Measurements from ENCODE around the gene CA4. TPM values are rescaled to one million over a fixed set of nuclear protein-coding genes. Genes with fewer than 3 reads are reported as not detected.
"Not testable (repeated sequence)": the region's sequence is repeated elsewhere in the genome, so short reads cannot be mapped to it uniquely, and the experiment has no call there.

CA4 gene
- total RNA-seq, 1 experiment from 2014 or later, result 1.9 TPM

DNA sequence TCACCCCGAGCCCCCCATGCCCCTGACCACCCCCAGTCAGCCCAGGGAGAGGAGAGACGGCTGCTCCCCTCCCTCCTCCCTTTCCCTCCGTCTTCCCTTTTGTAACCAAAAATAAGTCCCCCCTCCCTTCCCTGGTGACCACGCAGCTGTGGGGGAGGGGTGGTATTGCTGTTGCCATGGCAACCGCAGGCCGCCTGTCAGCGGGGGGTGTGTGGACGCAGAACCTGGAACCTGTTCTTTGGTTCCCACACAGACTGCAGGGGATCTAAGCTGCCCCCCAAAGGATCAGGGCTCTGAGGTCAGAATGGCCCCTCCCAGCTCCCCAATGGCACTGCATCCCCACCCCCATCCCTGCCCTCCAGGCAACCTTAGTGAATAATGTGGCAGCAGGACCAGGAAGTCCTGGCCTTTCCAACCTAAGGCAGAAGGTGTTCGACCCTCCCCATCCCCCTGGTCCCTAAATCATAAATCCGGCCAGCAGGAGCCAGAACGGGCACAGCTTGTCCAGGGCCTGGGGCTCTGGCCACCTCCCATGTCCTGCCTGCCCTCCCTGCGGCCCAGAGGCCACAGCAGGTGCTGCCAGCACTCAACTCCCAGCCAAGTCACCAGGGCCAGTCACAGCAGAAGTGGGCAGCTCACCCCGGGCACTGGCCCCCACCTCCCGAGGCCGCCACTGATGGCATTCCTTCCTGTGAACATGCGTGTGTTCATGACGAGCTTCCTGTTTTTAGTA, 12.0 kb downstream of the CA4 start:
- H3K27me3 ChIP-seq, result no peaks in the 10 kb centered on the region
- H3K9me3 ChIP-seq, result no peaks in the 10 kb centered on the region
- no peak for DNase-seq
- H3K36me3 ChIP-seq, result no peaks in the 10 kb centered on the region
- no peak overlapping the region for H3K4me3 ChIP-seq

DNA sequence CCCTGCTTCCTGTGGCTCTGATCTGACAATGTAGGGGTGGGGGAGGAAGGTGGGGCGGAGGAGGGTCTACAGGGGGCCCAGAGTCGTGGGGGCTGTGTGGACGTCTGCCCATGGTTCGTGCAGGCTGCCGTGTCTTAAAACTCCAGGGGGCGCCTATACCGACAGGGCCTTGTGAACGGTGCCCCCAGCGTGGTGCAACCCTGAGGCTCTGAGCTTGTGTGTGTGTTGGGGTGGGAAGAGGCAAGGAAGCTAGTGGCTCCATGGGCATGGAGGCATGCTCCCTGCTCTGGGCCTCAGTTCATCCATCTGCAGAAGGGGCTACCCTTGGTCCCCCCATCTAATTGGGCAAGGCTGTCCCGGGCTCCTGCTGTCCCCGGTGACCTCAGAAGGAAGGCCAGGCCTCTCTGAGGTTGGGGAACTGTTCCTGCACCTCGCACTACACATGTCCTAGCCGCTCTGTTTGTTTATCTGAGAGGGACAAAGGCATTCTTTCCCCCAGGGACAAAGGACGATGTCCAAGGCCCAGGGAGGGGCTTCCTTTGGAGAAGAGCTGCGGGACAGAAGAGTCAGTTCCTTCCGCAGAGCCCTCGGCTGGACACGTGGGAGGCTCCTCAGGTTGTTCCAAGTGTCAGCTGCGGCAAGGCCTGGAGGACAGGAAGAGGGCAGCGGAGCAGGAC, 13.5 kb downstream of the CA4 start:
- DNase-seq, result no peak
- H3K36me3 ChIP-seq, result no peaks in the 10 kb centered on the region
- no peaks in the 10 kb centered on the region for H3K9me3 ChIP-seq
- H3K27me3 ChIP-seq, result no peaks in the 10 kb centered on the region
- H3K4me3 ChIP-seq, result no peak overlapping the region

DNA sequence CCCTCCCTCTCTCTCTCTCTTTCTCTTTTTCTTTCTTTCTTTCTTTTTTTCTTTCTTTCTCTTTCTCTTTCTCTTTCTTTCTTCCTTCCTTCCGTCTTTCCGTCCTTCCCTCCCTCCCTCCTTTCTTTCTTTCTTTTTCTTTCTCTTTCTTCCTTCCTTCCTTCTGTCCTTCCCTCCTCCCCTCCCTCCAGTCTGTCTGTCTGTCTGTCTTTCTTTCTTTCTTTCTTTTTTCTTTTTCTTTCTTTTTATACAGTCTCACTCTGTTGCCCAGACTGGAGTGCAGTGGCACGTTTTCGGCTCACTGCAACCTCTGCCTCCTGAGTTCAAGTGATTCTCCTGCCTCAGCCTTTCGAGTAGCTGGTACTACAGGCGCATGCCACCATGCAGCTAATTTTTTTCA, 14.4 kb downstream of the CA4 start:
- Histone ChIP-seq H3K9me3 (no peaks in the 10 kb centered on the region), H3K4me3 (no peak overlapping the region), H3K27me3 (no peaks in the 10 kb centered on the region), H3K36me3 (no peaks in the 10 kb centered on the region)
- no peak for DNase-seq

DNA sequence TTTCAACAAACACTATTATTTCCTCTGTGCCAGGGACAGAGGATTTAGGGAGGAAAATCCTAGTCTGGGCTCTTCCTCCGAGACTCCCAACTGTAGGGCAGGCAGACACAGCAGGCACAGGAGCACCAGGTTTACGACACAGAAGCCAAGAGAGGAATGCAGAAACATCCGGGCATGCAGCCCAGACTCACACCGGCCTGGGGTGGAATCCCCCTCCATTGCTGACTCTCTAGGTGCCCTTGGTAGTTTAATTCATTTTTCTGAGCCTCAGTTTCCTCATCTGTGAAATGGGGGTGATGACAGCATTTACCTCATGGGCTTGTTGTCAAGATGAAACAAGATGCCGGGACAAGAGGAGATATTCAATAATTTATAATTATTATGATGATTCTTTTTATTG, 14.9 kb downstream of the CA4 start:
- Histone ChIP-seq H3K9me3 (no peaks in the 10 kb centered on the region), H3K4me3 (no peak overlapping the region), H3K36me3 (no peaks in the 10 kb centered on the region), H3K27me3 (no peaks in the 10 kb centered on the region)
- no peak for DNase-seq

DNA sequence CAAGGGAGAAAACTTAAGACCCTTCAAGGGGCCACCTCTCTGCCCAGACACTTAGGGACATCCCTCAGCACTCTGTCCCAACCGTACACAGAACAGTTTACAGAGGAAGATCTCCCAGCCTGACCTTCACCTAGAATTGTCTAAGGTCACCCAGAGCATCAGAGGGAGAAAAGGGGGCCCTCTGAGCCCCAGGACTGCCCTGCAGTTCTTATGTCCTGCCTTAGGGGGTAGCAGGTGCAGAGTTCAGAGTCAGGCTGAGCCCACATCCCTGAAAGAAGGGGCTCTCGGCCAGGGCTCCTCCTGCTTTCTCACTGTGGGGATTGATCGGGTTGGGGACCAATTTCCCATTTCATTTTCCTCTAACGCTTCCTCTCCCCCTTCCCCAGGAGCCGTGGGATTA, 15.4 kb downstream of the CA4 start:
- no peak overlapping the region for H3K4me3 ChIP-seq
- H3K27me3 ChIP-seq, result no peaks in the 10 kb centered on the region
- no peaks in the 10 kb centered on the region for H3K9me3 ChIP-seq
- no peaks in the 10 kb centered on the region for H3K36me3 ChIP-seq
- no peak for DNase-seq

DNA sequence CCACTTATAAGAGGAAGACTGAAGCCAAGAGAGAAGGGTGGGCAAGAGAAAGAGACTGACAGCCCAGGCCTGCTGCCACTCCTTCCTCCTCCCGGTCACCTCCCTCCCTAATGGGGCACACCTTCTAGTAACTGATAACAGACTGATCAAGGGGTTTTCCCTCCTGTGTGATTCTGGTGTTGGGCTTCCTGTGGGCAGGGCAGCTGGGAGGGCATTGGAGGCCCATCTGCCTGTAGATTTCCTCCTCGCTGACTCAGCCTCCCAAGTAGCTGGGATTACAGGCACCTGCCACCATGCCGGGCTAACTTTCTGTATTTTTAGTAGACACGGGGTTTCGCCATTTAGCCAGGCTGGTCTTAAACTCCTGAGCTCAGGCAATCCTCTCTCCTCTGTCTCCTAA, 16.2 kb downstream of the CA4 start:
- Histone ChIP-seq H3K9me3 (no peaks in the 10 kb centered on the region), H3K4me3 (no peak overlapping the region), H3K27me3 (no peaks in the 10 kb centered on the region), H3K36me3 (no peaks in the 10 kb centered on the region)
- DNase-seq, result no peak

DNA sequence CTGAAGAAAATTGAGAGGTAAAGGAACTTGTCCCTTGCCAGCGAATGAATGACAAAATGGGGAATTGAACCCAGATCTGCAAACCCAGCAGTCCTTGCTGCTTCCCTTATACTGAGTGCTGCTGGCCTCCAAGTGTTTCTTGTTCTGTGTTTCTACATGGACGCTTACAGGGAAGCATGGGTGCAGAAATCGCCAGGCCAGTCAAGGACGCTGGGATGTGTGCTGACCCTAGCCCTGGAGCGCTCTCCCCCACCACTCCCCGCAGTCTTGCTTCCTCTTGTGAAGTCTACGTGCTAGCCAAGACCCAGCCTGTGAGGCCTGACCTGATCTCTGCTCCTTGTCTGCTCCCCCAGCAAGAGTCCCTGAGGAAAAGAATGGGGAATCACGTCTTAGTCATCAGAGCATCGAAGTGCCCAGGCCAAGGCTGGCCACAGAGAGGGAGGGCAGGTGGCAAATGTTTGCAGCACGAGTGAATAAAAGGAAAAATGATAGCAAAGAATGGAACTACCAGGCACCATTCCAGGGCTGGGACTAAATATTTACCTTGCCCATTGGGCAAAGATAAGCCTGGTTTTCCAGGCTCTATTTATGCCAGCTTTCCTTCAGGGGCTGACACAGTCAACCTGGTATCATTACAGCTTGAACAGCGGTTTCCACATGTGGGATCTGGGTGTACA, 17.4 kb downstream of the CA4 start:
- peak; percentile 64 for DNase-seq
- H3K9me3 ChIP-seq, result no peaks in the 10 kb centered on the region
- H3K36me3 ChIP-seq, result no peaks in the 10 kb centered on the region
- H3K4me3 ChIP-seq, result no peak overlapping the region
- no peaks in the 10 kb centered on the region for H3K27me3 ChIP-seq

DNA sequence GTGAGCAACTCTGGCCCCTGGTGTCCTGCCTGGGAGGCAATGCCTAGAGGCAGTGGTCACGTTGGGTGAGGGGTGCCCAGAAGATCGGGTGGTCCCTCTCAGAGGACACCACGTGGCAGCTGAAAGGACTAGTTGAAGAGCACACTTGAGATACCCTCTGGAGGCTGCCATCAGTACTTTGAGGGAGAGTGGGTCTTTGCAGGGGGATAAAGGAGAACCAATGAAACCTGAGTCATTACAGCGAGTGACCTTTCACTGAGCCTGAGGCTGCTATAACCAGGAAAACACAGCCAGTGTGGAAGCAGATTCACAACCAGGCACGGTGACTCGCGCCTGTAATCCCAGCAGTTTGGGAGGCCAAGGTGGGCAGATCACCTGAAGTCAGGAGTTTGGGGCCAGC, 18.9 kb downstream of the CA4 start:
- H3K4me3 ChIP-seq, result no peak overlapping the region
- no peaks in the 10 kb centered on the region for H3K36me3 ChIP-seq
- H3K27me3 ChIP-seq, result no peaks in the 10 kb centered on the region
- H3K9me3 ChIP-seq, result no peaks in the 10 kb centered on the region
- no peak for DNase-seq

DNA sequence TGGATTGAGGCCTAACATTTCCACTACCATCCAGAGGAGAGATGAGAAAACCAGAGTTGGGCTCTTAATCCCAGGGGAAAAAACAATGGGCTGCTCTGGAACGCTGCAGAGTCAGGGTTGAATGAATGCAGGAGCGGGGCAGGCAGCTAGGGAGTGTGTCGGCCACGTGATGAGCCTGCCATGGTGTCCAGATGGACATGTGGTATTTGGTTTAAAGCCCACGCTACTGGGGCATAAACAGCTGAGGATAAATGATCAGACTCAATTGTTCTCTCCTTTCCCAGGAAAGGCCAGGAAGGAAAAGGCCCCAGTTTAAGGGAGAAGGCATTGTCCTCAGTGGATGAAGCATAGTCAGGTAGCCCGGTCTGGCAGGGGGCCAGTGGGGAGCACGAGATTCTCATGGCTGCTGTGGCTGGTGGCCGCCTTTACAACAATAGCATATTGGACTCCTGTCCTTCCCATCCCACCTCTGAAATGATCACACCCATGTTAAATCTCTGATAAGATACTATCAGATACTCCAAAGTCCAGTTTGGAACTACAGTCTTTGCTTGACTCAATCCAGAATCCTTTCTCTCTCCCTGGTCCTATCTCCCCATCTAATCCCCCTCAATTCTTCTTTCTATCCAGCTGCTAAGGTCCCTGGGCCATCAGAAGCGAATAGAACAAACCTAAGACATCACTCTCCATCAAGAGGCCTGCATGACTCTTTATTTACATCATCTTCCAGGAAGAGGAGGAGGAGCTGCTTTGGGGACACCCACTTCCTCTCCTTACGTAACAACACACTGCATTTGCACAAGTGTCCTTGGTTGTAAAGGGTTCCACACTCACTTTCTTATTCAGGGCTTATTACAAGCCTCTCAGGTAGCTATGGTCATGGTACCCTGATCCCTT, 20.4 kb downstream of the CA4 start:
- H3K9me3 ChIP-seq, result no peaks in the 10 kb centered on the region
- no peaks in the 10 kb centered on the region for H3K27me3 ChIP-seq
- DNase-seq, result no peak
- no peaks in the 10 kb centered on the region for H3K36me3 ChIP-seq
- H3K4me3 ChIP-seq, result no peak overlapping the region

DNA sequence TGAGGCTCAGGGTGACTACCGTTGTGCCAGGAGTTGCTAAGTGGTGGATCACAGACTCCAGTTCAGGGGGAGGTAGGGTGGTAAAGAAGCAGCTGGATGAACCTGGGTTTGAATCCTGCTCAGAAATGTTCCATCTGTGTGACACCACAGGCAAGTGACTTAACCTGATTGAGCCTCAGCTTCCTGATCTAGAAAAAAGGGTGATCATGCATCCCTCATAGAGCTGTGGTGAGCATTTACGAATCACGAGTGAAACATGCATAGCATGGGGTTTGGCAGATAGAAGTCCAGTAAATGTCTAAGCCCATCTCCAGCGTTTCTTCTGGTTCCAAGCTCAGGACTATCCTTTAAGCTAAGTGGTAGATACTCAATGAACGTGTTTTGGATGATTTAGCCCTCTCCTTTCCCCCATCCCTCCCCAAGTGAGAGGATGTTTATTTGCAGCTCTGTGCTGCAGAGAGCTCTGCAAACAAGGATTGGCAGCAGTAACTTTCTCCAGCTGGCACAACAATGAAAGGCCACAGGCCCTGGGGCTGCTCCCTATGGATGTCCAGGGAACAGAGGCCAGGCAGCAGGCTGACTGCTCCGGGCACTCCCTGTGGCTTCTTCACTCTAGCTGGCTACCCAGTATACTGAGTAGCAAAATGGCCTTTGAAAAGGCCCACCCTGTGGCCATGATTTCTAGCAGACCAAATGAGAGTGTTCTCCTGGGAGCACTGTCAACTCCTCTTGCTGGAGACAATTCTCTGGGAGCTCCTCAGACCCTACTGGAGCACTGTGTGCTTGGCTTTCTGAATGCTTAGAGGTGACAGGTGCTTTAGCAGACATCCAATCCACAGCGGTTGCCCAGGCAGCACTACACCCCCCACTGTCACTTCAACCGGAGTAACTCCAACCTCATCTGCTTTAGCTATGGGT, 21.3 kb downstream of the CA4 start:
- DNase-seq, result peak; percentile 62
- no peak overlapping the region for H3K4me3 ChIP-seq
- no peaks in the 10 kb centered on the region for H3K36me3 ChIP-seq
- H3K9me3 ChIP-seq, result no peaks in the 10 kb centered on the region
- H3K27me3 ChIP-seq, result no peaks in the 10 kb centered on the region

DNA sequence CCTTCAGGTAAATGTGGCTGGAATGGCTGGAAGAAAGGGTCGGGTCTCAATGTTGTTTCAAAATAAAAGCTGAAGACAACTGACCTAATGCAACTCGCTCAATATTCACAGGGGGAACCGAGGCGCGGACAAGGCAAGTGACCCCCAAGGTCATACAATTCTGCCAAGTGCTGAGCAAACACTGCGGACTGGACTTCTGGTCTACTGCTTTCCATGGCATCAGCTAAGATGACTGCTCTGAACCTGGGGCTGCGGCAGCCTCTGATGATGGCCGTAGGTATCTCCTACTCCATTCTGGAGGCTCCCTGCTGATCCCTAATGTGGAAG, 21.9 kb downstream of the CA4 start:
- H3K27me3 ChIP-seq, result no peaks in the 10 kb centered on the region
- DNase-seq, result no peak
- no peaks in the 10 kb centered on the region for H3K9me3 ChIP-seq
- peaks cover 3% of the 10 kb centered on the region; the same call in 1 of the 2 replicates for H3K36me3 ChIP-seq
- H3K4me3 ChIP-seq, result no peak overlapping the region

DNA sequence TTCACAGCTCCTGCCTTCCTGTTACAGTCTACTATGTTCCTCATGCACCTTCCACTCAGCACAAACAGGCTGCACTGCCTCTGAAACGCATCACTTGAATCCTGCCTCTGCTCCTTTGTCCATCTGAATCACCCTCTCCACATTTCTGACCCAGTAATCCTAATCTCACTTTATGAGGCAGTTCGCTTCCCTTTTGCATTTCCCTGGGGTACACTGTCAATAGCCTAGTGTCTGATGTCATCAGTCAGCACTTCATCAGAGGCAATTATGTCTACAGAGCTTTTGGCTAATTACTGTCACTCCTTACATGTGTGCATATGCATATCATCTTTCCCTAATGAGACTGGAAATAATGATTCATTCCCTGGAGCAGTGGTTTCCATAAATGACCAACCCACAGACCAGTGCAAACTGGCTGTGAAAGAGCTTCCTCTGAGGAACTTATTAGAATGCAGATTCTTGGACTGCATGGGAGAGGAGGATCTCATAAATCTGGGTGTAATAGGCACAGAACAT, 23.6 kb downstream of the CA4 start:
- H3K4me3 ChIP-seq, result no peak overlapping the region
- no peaks in the 10 kb centered on the region for H3K9me3 ChIP-seq
- H3K27me3 ChIP-seq, result no peaks in the 10 kb centered on the region
- peaks cover 11% of the 10 kb centered on the region for H3K36me3 ChIP-seq
- DNase-seq, result no peak

DNA sequence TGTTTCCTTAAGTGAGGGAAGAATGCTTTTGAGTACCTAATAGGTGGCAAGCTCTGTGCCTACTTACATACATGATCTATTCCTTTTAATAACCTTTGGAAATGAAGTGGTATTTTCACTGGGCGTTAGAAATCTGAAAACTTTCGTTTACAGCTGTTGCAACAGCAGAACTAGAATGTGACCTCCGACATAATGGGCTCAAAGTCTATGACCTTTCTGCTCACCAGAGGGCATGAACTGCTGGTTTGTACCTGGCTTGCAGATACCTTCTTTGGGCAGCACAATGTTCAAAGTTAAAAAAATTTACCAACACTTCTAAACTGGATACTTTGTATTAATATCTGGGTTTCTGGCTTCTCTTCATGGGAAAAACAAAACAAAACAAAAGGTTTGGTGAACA, 24.3 kb downstream of the CA4 start:
- DNase-seq, result no peak
- Histone ChIP-seq H3K27me3 (no peaks in the 10 kb centered on the region), H3K9me3 (no peaks in the 10 kb centered on the region), H3K4me3 (no peak overlapping the region), H3K36me3 (peaks cover 16% of the 10 kb centered on the region)

DNA sequence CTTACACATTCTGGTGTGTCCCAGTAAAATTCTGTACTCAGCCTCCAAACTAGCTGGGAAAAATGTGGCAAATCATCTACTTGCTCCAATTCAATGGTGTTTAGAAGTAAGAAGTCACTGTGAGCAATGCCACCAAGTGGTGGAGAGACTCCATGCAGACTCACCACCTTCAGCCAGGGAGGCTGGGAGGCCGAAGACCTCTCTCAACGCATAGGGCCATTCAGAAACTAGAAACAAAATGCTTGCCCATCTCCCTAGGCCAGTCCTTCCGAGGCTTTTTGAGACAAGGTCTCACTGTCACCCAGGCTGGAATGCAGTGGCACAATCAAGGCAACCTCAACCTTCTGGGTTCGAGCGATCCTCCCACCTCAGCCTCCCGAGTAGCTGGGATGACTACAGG, 25.0 kb downstream of the CA4 start:
- DNase-seq, H3K9me3 ChIP-seq, H3K27me3 ChIP-seq, H3K4me3 ChIP-seq: not testable (repeated sequence)
- H3K36me3 ChIP-seq, result peaks cover 20% of the 10 kb centered on the region

DNA sequence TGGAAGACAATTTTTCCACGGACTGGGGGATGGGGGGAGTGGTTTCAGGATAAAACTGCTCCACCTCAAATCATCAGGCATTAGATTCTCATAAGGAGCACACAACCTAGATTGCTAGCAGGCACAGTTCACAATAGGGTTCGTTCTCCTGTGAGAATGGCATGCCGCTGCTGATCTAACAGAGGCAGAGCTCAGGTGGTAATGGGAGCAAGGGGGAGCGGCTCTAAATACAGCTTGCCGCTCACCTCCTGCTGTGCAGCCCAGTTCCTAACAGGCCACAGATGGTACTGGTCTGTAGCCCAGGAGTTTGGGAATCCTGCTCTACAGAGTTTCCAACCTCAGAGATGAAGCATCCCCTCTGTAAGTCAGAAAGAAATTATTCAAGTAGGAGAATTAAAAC, 27.0 kb downstream of the CA4 start:
- not testable (repeated sequence) for H3K4me3 ChIP-seq, H3K27me3 ChIP-seq, DNase-seq, H3K9me3 ChIP-seq
- peaks cover 32% of the 10 kb centered on the region for H3K36me3 ChIP-seq

DNA sequence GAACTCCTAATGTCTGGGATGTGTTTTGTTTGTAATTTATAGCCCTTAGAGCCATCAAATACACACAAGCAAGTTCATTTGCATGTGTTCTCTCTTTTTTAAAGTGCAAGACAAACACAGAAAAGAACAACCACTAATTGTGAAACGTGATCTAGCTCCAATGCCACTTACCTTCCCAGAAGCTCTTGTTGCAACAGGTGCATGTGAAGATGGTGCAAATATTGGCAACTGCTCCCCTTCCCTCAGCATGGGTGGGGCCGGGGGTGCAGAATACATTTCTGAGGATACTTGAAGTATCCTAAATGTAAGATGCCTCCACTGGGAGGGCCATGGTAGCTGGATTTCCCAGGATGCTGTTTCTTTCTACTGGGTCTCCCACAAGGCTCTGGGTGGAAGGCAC, 28.4 kb downstream of the CA4 start:
- not testable (repeated sequence) for H3K9me3 ChIP-seq, H3K4me3 ChIP-seq, DNase-seq, H3K27me3 ChIP-seq
- H3K36me3 ChIP-seq, result peaks cover 44% of the 10 kb centered on the region

Measured in MG63 (cell line).